Astrocyte (in vitro differentiated cells and primary cell): Measurements from ENCODE around the gene RPS6KA2. TPM values are rescaled to one million over a fixed set of nuclear protein-coding genes. Genes with fewer than 3 reads are reported as not detected.

Experiments
- DNase-seq: peaks from one replicate; pipeline ENCODE4 v3.0.0-alpha.2; 2010; ENCODE audit warnings: low read depth
- FAIRE-seq: peaks from 2 replicates; lab custom pipeline; 2011; peaks lifted over from hg19 to GRCh38; lab: Jason Lieb, UNC
- H2AFZ ChIP-seq: 2 replicates; pipeline ENCODE4 v1.6.0; 2012; ENCODE audit warnings: low read depth, low read length, inconsistent platforms
- H3K27ac ChIP-seq: 2 replicates; pipeline ENCODE4 v1.5.1; 2011; ENCODE audit warnings: low read depth, low read length, inconsistent platforms
- H3K27me3 ChIP-seq: 2 replicates; pipeline ENCODE4 v1.6.0; 2011; ENCODE audit warnings: low read length, inconsistent platforms; ENCODE audit not compliant: insufficient read depth
- H3K36me3 ChIP-seq: 2 replicates; pipeline ENCODE4 v1.5.1; 2011; ENCODE audit warnings: low read length, inconsistent platforms; ENCODE audit not compliant: insufficient read depth
- H3K4me1 ChIP-seq: 2 replicates; pipeline ENCODE4 v1.5.1; 2011; ENCODE audit warnings: low read length, inconsistent platforms; ENCODE audit not compliant: insufficient read depth
- H3K4me2 ChIP-seq: 2 replicates; pipeline ENCODE4 v1.6.0; 2012; ENCODE audit warnings: low read length, inconsistent platforms
- H3K4me3 ChIP-seq: 2 replicates; pipeline ENCODE4 v1.5.1; 2011; ENCODE audit warnings: low read depth, mild to moderate bottlenecking, low read length, inconsistent platforms; ENCODE audit not compliant: insufficient read depth
- H3K79me2 ChIP-seq: 2 replicates; pipeline ENCODE4 v1.6.0; 2012; ENCODE audit warnings: mild to moderate bottlenecking, low read length, inconsistent platforms; ENCODE audit not compliant: insufficient read depth
- H3K9ac ChIP-seq: 2 replicates; pipeline ENCODE4 v1.6.0; 2012; ENCODE audit warnings: mild to moderate bottlenecking, low read length, inconsistent platforms
- H3K9me3 ChIP-seq: 2 replicates; pipeline ENCODE4 v1.5.1; 2012; ENCODE audit warnings: low read depth, mild to moderate bottlenecking, low read length, inconsistent platforms; ENCODE audit not compliant: insufficient read depth
- H4K20me1 ChIP-seq: 2 replicates; pipeline ENCODE4 v1.6.0; 2012; ENCODE audit warnings: low read length, inconsistent platforms; ENCODE audit not compliant: insufficient read depth
- H3K27ac Mint-ChIP-seq: one replicate; pipeline ENCODE4 v1.8.0; 2021; ENCODE audit warnings: mild to moderate bottlenecking, mixed read lengths; ENCODE audit not compliant: unreplicated experiment
- H3K27me3 Mint-ChIP-seq: one replicate; pipeline ENCODE4 v1.8.0; 2021; ENCODE audit warnings: low read depth, mixed read lengths; ENCODE audit not compliant: unreplicated experiment
- H3K36me3 Mint-ChIP-seq: one replicate; pipeline ENCODE4 v1.8.0; 2021; ENCODE audit warnings: low read depth, mixed read lengths; ENCODE audit not compliant: unreplicated experiment
- H3K4me1 Mint-ChIP-seq: one replicate; pipeline ENCODE4 v1.8.0; 2021; ENCODE audit warnings: low read depth, mixed read lengths; ENCODE audit not compliant: unreplicated experiment
- H3K4me3 Mint-ChIP-seq: one replicate; pipeline ENCODE4 v1.8.0; 2021; ENCODE audit warnings: mild to moderate bottlenecking, moderate library complexity, mixed read lengths; ENCODE audit not compliant: unreplicated experiment
- H3K9me3 Mint-ChIP-seq: one replicate; pipeline ENCODE4 v1.8.0; 2021; ENCODE audit warnings: mild to moderate bottlenecking, mixed read lengths; ENCODE audit not compliant: unreplicated experiment
- EZH2 ChIP-seq: IDR thresholded peaks from 2 replicates; pipeline ENCODE4 v1.6.1; 2012; ENCODE audit warnings: mild to moderate bottlenecking, low read length, inconsistent platforms; ENCODE audit not compliant: insufficient read depth
- total RNA-seq: library from RNA; stranded (reverse); gene quantifications from 2 replicates; pipeline ENCODE4 v1.2.1, GENCODE V29; 2021
- TF ChIP-seq, protein P1 (sequence below): IDR thresholded peaks from 2 replicates; pipeline ENCODE4 v1.5.1; 2011; ENCODE audit warnings: low read depth, mild to moderate bottlenecking, inconsistent platforms, low read length, moderate library complexity; ENCODE audit not compliant: insufficient read depth

The RPS6KA2 gene
- total RNA-seq, 1 donor from 2014 or later, result 33.5 TPM

DNA sequence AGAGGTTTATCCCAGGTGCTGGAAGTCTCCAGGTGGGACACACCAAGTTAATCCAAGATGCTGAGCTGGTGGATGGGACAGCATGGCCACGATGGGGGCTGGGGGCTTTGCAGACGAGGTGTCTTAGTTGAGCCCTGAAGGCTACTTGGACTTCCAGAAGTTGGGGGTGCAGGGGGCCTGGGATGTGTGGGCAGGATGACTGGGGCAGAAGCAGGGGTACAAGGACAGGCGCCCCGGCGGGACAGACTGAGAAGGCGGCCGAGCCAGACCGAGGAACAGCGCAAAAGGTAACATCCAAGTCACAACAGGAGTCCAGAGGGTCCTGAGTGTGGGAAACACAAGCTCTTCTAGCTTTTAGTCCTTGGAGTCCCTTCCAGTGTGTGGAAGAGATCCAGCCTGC lies 64.3 kb downstream of the RPS6KA2 start:
- H3K4me2 ChIP-seq, result no peak overlapping the region
- peaks cover 2% of the 10 kb centered on the region for H3K9me3 ChIP-seq
- H3K4me3 ChIP-seq, result no peak overlapping the region
- no peak for DNase-seq
- H3K36me3 ChIP-seq, result no peaks in the 10 kb centered on the region
- H3K79me2 ChIP-seq, result peaks cover 23% of the 10 kb centered on the region
- no peak overlapping the region for H3K27ac Mint-ChIP-seq
- no peak overlapping the region for H3K27ac ChIP-seq
- H3K27me3 ChIP-seq, result no peaks in the 10 kb centered on the region
- H2AFZ ChIP-seq, result no peak overlapping the region
- TF ChIP-seq, protein P1, sequence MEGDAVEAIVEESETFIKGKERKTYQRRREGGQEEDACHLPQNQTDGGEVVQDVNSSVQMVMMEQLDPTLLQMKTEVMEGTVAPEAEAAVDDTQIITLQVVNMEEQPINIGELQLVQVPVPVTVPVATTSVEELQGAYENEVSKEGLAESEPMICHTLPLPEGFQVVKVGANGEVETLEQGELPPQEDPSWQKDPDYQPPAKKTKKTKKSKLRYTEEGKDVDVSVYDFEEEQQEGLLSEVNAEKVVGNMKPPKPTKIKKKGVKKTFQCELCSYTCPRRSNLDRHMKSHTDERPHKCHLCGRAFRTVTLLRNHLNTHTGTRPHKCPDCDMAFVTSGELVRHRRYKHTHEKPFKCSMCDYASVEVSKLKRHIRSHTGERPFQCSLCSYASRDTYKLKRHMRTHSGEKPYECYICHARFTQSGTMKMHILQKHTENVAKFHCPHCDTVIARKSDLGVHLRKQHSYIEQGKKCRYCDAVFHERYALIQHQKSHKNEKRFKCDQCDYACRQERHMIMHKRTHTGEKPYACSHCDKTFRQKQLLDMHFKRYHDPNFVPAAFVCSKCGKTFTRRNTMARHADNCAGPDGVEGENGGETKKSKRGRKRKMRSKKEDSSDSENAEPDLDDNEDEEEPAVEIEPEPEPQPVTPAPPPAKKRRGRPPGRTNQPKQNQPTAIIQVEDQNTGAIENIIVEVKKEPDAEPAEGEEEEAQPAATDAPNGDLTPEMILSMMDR, result no peak
- TF ChIP-seq EZH2, result no peak
- FAIRE-seq, result no peak
- peaks cover 27% of the 10 kb centered on the region for H3K36me3 Mint-ChIP-seq
- peaks cover 12% of the 10 kb centered on the region for H4K20me1 ChIP-seq
- peaks cover 30% of the 10 kb centered on the region for H3K4me1 ChIP-seq
- H3K27me3 Mint-ChIP-seq, result no peaks in the 10 kb centered on the region
- no peak overlapping the region for H3K4me3 Mint-ChIP-seq
- H3K4me1 Mint-ChIP-seq, result peaks cover 20% of the 10 kb centered on the region
- no peaks in the 10 kb centered on the region for H3K9me3 Mint-ChIP-seq
- H3K9ac ChIP-seq, result no peak overlapping the region

DNA sequence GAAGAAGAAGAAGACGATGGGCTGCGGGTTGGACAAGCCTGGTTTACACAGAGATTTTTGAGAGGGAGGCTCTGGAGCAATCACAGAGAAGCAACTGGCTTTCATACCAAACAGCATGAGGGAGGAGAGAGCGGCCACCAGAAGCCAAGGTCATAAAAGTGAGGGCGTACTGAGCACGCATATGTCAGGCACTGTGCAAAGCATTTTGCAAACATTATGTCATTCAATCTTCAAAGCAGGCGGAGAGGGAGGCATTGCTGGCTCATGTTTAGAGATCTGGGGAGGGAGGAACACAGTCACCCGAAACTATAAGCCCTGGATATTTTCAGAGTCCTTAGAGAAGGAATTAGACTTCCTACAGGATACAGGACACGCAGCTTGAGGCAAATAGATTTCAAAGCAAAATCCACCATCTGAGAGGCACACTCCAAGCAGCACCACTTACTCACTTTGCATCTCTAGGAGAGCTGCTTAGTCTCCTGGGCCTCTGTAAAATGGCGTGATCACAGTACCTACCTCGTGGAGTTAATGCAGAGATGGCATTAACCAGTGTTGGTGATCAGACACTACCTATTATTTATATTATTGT lies 65.2 kb downstream of the RPS6KA2 start:
- peaks cover 31% of the 10 kb centered on the region for H3K36me3 Mint-ChIP-seq
- no peak for DNase-seq
- FAIRE-seq, result peak; percentile 29
- peaks cover 23% of the 10 kb centered on the region for H3K79me2 ChIP-seq
- TF ChIP-seq, protein P1, result no peak
- TF ChIP-seq EZH2, result no peak
- no peaks in the 10 kb centered on the region for H3K36me3 ChIP-seq
- H3K9ac ChIP-seq, result no peak overlapping the region
- peaks cover 12% of the 10 kb centered on the region for H4K20me1 ChIP-seq
- no peaks in the 10 kb centered on the region for H3K27me3 ChIP-seq
- no peak overlapping the region for H3K4me3 ChIP-seq
- H3K4me1 ChIP-seq, result peaks cover 31% of the 10 kb centered on the region
- H3K4me3 Mint-ChIP-seq, result no peak overlapping the region
- H2AFZ ChIP-seq, result no peak overlapping the region
- no peaks in the 10 kb centered on the region for H3K9me3 Mint-ChIP-seq
- no peak overlapping the region for H3K27ac Mint-ChIP-seq
- no peak overlapping the region for H3K27ac ChIP-seq
- H3K9me3 ChIP-seq, result peaks cover 2% of the 10 kb centered on the region
- H3K4me2 ChIP-seq, result no peak overlapping the region
- peaks cover 18% of the 10 kb centered on the region for H3K4me1 Mint-ChIP-seq
- H3K27me3 Mint-ChIP-seq, result no peaks in the 10 kb centered on the region

DNA sequence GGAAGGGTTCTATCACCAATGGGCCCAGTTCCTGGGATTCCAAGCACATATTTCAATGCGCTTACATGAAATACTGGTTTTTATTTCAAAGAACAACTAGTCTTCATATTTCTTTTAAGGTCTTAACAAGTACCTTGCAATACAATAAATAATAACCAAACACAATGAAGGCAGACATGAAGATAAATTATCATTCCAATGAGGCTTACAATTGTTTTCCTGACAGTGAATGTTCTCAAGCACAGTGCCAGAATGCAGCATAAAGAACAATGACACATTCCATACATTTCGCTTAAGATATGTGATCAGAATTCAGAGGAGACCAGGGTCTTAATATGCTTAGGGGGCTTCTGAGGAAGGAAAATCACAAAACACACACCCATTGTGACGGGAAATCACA lies 66.8 kb downstream of the RPS6KA2 start:
- Histone ChIP-seq H4K20me1 (no peaks in the 10 kb centered on the region), H3K27ac (no peak overlapping the region), H3K4me3 (no peak overlapping the region), H3K9me3 (peaks cover 2% of the 10 kb centered on the region), H3K4me2 (no peak overlapping the region), H3K9ac (no peak overlapping the region), H2AFZ (no peak overlapping the region), H3K36me3 (no peaks in the 10 kb centered on the region), H3K79me2 (peaks cover 21% of the 10 kb centered on the region), H3K27me3 (no peaks in the 10 kb centered on the region), H3K4me1 (peaks cover 29% of the 10 kb centered on the region)
- FAIRE-seq, result no peak
- no peak for DNase-seq
- H3K4me1 Mint-ChIP-seq, result peaks cover 26% of the 10 kb centered on the region
- H3K27ac Mint-ChIP-seq, result no peak overlapping the region
- peaks cover 34% of the 10 kb centered on the region for H3K36me3 Mint-ChIP-seq
- no peak overlapping the region for H3K4me3 Mint-ChIP-seq
- no peak for TF ChIP-seq EZH2
- TF ChIP-seq, protein P1, result no peak
- no peaks in the 10 kb centered on the region for H3K27me3 Mint-ChIP-seq
- no peaks in the 10 kb centered on the region for H3K9me3 Mint-ChIP-seq
